Uterus (tissue), 2 donors: ENCODE results near the gene LMCD1.

ENCODE experiments used
- CTCF ChIP-seq, 4 experiments: fragments of 200-600 bp in 2 of 4; fragments of 450-650 bp in 2 of 4; sonication (generic) in 2 of 4; IDR thresholded peaks; one replicate each; pipeline ENCODE4 v1.5.1; 2016 to 2019; ENCODE audit warnings: antibody characterized with exemption in 4 of 4, mild to moderate bottlenecking in 2 of 4, moderate library complexity in 1 of 4
- POLR2A ChIP-seq, 2 donors: fragments of 450-650 bp; IDR thresholded peaks; one replicate each; pipeline ENCODE4 v1.6.1; 2016; ENCODE audit warnings: antibody characterized with exemption in 2 of 2, mild to moderate bottlenecking in 1 of 2, moderate library complexity in 1 of 2

GRCh38 chr3:8556473-8556869 is 54.8 kb downstream of the LMCD1 start:
- TF ChIP-seq CTCF (IDR thresholded peaks at IDR 0.05) (no peak), POLR2A (IDR thresholded peaks at IDR 0.05) (no peak)
